Thyroid gland (tissue), 4 donors: ENCODE results near the gene LYPD1. TPM values are rescaled to one million over a fixed set of nuclear protein-coding genes. Genes with fewer than 3 reads are reported as not detected.
A peak's percentile ranks its signal among the peaks of the same experiment; 100 is the strongest.

Source experiments
- DNase-seq, 2 donors: peaks; one replicate each; pipeline ENCODE4 v3.0.0-alpha.2; 2019
- H3K27ac ChIP-seq, 3 donors: fragments of 200-600 bp; sonication (generic); 1 replicate in 2 of 3; 2 replicates in 1 of 3; pipeline ENCODE4 v1.5.1; 2016 to 2019; ENCODE audit warnings: mild to moderate bottlenecking in 1 of 3, moderate library complexity in 1 of 3
- H3K27me3 ChIP-seq: fragments of 200-600 bp; sonication (generic); one replicate; pipeline ENCODE4 v1.5.1; 2019
- H3K36me3 ChIP-seq, 2 donors: fragments of 200-600 bp; sonication (generic); one replicate each; pipeline ENCODE4 v1.5.1; 2016 to 2019
- H3K4me1 ChIP-seq, 2 donors: fragments of 200-600 bp; sonication (generic); one replicate each; pipeline ENCODE4 v1.5.1; 2017 to 2019
- H3K4me3 ChIP-seq, 3 donors: fragments of 200-600 bp; sonication (generic); replicated peaks in 1 of 3; 1 replicate in 2 of 3; 2 replicates in 1 of 3; pipeline ENCODE4 v1.5.1; 2016; ENCODE audit warnings: mild to moderate bottlenecking in 1 of 3
- H3K9me3 ChIP-seq: fragments of 200-600 bp; sonication (generic); one replicate; pipeline ENCODE4 v1.5.1; 2017
- POLR2A ChIP-seq, 2 donors: fragments of 450-650 bp; IDR thresholded peaks; one replicate each; pipeline ENCODE4 v1.6.1; 2017; ENCODE audit warnings: antibody characterized with exemption in 2 of 2, mild to moderate bottlenecking in 2 of 2, moderate library complexity in 1 of 2
- WGBS, 2 donors: methylation state at CpG; one replicate each; pipeline ENCODE4 v1.1.5; 2017; 5-methylcytosine and 5-hydroxymethylcytosine counted together
- intact Hi-C: fragments of 100-400 bp; cut with DNase I; formaldehyde crosslinking; loops from one replicate; pipeline ENCODE4 v1.15.1; 2023
- total RNA-seq, 4 donors: library from RNA; depleted of rRNA; stranded (reverse); fragments of >200 nt; gene quantifications; one replicate each; pipeline ENCODE4 v1.2.3, GENCODE V29; 2016
- TF ChIP-seq, protein P1 (sequence below), 6 experiments: fragments of 200-600 bp in 3 of 6; fragments of 450-650 bp in 3 of 6; sonication (generic) in 3 of 6; IDR thresholded peaks; one replicate each; pipeline ENCODE4 v1.5.1; 2016 to 2019; ENCODE audit warnings: antibody characterized with exemption in 6 of 6, mild to moderate bottlenecking in 2 of 6, inconsistent platforms in 1 of 6, moderate library complexity in 1 of 6

LYPD1 gene
- total RNA-seq, 4 donors from 2014 or later, result 0.45 to 1.9 (median 0.93) TPM; not detected in 1

DNA sequence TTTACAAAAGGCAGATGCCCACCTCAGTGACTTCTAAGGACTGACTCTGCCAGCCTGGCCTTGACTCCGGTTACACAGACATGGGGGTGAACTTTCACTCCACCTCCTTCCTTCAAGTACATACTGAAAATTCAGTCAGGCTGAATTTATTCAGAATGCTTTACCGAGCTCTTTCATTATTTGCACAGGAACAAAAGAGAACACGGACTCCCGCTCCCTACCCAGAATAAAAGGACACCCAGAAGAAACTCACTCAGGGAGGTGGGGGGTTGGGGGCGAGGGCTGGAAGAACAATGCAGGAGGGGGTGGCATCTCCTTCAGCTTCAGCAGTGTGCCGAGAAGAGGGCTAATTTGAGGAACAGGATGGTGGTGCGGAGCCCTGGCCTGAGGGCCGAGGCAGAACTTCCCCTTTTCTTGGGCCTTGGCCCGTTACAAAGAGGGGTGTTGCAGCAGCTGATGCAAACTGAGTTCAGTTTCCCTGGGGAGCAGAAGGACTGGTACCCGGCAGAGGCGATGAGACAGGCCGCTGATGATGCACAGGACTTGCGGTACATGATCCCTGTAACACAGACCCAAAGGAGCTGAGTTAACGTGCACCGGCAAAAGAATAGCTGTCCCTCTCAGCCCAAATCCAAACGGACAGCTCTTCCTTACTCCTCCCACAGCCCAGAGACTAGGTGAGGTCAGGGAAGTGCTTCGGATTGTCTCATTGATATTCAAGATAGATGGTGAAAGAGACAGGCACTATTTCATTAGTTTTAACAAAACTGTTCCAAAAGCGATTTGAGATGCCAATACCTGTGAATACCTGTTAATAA lies 24.1 kb downstream of the LYPD1 start:
- no peaks in the 10 kb centered on the region for H3K9me3 ChIP-seq
- intact Hi-C loops, result no loop called here
- no peak for TF ChIP-seq POLR2A (IDR thresholded peaks at IDR 0.05)
- TF ChIP-seq, protein P1, sequence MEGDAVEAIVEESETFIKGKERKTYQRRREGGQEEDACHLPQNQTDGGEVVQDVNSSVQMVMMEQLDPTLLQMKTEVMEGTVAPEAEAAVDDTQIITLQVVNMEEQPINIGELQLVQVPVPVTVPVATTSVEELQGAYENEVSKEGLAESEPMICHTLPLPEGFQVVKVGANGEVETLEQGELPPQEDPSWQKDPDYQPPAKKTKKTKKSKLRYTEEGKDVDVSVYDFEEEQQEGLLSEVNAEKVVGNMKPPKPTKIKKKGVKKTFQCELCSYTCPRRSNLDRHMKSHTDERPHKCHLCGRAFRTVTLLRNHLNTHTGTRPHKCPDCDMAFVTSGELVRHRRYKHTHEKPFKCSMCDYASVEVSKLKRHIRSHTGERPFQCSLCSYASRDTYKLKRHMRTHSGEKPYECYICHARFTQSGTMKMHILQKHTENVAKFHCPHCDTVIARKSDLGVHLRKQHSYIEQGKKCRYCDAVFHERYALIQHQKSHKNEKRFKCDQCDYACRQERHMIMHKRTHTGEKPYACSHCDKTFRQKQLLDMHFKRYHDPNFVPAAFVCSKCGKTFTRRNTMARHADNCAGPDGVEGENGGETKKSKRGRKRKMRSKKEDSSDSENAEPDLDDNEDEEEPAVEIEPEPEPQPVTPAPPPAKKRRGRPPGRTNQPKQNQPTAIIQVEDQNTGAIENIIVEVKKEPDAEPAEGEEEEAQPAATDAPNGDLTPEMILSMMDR (IDR thresholded peaks at IDR 0.05), result no peak
- no peaks in the 10 kb centered on the region for H3K4me1 ChIP-seq
- H3K27me3 ChIP-seq, result no peaks in the 10 kb centered on the region
- no peak overlapping the region for H3K27ac ChIP-seq
- H3K36me3 ChIP-seq, result no peaks in the 10 kb centered on the region
- DNase-seq, result no peak
- no peak overlapping the region for H3K4me3 ChIP-seq
- WGBS, 2 donors, result 85 to 91% methylated on average over 18 of the region's 18 CpGs

DNA sequence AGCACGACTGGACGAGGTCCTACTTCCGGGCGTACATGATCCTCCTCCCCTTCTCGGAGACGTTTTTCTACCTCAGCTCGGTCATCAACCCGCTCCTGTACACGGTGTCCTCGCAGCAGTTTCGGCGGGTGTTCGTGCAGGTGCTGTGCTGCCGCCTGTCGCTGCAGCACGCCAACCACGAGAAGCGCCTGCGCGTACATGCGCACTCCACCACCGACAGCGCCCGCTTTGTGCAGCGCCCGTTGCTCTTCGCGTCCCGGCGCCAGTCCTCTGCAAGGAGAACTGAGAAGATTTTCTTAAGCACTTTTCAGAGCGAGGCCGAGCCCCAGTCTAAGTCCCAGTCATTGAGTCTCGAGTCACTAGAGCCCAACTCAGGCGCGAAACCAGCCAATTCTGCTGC lies 24.8 kb downstream of the LYPD1 start:
- H3K4me1 ChIP-seq, result no peaks in the 10 kb centered on the region
- H3K27ac ChIP-seq, result no peak overlapping the region
- WGBS, 2 donors, result 84 to 86% methylated on average over 31 to 35 of the region's 35 CpGs
- no peaks in the 10 kb centered on the region for H3K36me3 ChIP-seq
- H3K27me3 ChIP-seq, result no peaks in the 10 kb centered on the region
- TF ChIP-seq POLR2A (IDR thresholded peaks at IDR 0.05), result no peak
- TF ChIP-seq, protein P1 (IDR thresholded peaks at IDR 0.05), result no peak
- H3K9me3 ChIP-seq, result no peaks in the 10 kb centered on the region
- no peak overlapping the region for H3K4me3 ChIP-seq
- peak; percentile 31 to 53 for DNase-seq
- intact Hi-C loops, result no loop called here

- 74 to 82% methylated on average over 2 of the region's 2 CpGs for WGBS, 2 donors
- Histone ChIP-seq H3K4me3 (no peak overlapping the region), H3K9me3 (no peaks in the 10 kb centered on the region), H3K27me3 (no peaks in the 10 kb centered on the region), H3K4me1 (no peaks in the 10 kb centered on the region), H3K27ac (no peak overlapping the region), H3K36me3 (no peaks in the 10 kb centered on the region)
- intact Hi-C loops, result no loop called here
- TF ChIP-seq, protein P1 (IDR thresholded peaks at IDR 0.05), result no peak
- no peak for TF ChIP-seq POLR2A (IDR thresholded peaks at IDR 0.05)
- DNase-seq, result no peak
These were observed 27.6 kb downstream of the LYPD1 start for GRCh38 chr2:132642415-132642814.

DNA sequence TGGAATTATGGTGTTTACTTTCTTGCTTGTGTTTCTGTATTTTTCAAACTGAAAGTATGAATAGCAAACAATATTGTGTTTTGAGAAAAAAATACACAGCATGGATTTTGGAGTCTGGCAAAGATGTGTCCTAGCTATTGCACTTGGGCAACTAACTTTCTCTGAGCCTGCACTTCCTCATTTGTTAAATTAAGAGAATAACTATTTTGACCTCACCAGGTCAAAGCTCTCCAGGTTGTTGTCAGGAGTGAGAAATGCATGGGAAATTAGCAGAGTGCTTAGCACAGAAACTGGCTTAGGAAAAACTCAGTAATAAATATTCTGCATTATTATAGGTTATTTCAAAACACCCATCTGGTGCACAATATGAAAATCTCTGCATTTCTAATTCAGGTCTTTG lies 28.2 kb downstream of the LYPD1 start:
- no peaks in the 10 kb centered on the region for H3K27me3 ChIP-seq
- intact Hi-C loops, result no loop called here
- H3K27ac ChIP-seq, result no peak overlapping the region
- H3K4me3 ChIP-seq, result no peak overlapping the region
- DNase-seq, result no peak
- no peaks in the 10 kb centered on the region for H3K36me3 ChIP-seq
- no peak for TF ChIP-seq POLR2A (IDR thresholded peaks at IDR 0.05)
- TF ChIP-seq, protein P1 (IDR thresholded peaks at IDR 0.05), result no peak
- no peaks in the 10 kb centered on the region for H3K4me1 ChIP-seq
- H3K9me3 ChIP-seq, result no peaks in the 10 kb centered on the region

DNA sequence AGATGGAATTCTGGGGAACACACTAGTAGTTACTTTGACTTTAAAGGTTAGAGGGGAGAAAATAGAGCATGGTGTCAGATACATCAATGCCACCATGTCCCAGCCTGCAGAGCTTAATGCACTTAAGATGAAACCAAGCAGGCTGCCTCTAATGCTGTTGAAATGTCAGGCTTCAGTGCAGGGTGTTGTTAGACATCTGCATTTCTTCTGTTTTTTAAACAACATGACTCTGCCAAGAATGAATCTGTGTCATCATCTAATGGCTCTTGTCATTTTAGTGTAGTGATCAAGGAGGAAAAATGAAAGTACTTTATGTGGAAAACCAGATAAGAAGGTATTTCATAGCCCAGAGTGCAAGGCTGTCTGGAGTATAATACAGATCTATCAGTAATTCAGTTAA lies 29.9 kb downstream of the LYPD1 start:
- Histone ChIP-seq H3K27ac (no peak overlapping the region), H3K4me1 (no peaks in the 10 kb centered on the region), H3K36me3 (no peaks in the 10 kb centered on the region), H3K9me3 (no peaks in the 10 kb centered on the region), H3K27me3 (no peaks in the 10 kb centered on the region), H3K4me3 (no peak overlapping the region)
- intact Hi-C loops, result no loop called here
- no peak for DNase-seq
- TF ChIP-seq, protein P1 (IDR thresholded peaks at IDR 0.05), result no peak
- no peak for TF ChIP-seq POLR2A (IDR thresholded peaks at IDR 0.05)
